NAMALWA (cell line): Measurements from ENCODE around the gene ZFAND5.

Experiments used
- DNase-seq: peaks from one replicate; pipeline ENCODE4 v3.0.0-alpha.2; 2015; ENCODE audit warnings: low spot score

The ZFAND5 gene

GRCh38 chr9:72362680-72363139, 2.3 kb downstream of the ZFAND5 start:
- peak; percentile 79 for DNase-seq

GRCh38 chr9:72362118-72362531, 2.9 kb downstream of the ZFAND5 start:
- no peak for DNase-seq

- no peak for DNase-seq
These were observed 3.8 kb downstream of the ZFAND5 start for GRCh38 chr9:72361217-72361616.

- no peak for DNase-seq
These were observed 4.7 kb downstream of the ZFAND5 start for GRCh38 chr9:72360324-72360723.

- no peak for DNase-seq
These were observed 8.9 kb downstream of the ZFAND5 start for GRCh38 chr9:72356041-72356582.

GRCh38 chr9:72355153-72355552, 9.9 kb downstream of the ZFAND5 start:
- no peak for DNase-seq

- no peak for DNase-seq
These were observed 10.3 kb downstream of the ZFAND5 start for GRCh38 chr9:72354704-72355103.

GRCh38 chr9:72353455-72354116, 11.4 kb downstream of the ZFAND5 start:
- DNase-seq = no peak

- DNase-seq = no peak
These were observed 12.1 kb downstream of the ZFAND5 start for GRCh38 chr9:72352911-72353388.

- DNase-seq = no peak
These were observed 13.2 kb downstream of the ZFAND5 start for GRCh38 chr9:72351538-72352453.

GRCh38 chr9:72349911-72350310, 15.1 kb downstream of the ZFAND5 start:
- no peak for DNase-seq

- DNase-seq = no peak
These were observed 15.8 kb downstream of the ZFAND5 start for GRCh38 chr9:72349240-72349639.

GRCh38 chr9:72346333-72346732, 18.7 kb downstream of the ZFAND5 start:
- no peak for DNase-seq

- no peak for DNase-seq
These were observed 26.4 kb downstream of the ZFAND5 start for GRCh38 chr9:72338631-72339030.

GRCh38 chr9:72337286-72337685, 27.7 kb downstream of the ZFAND5 start:
- DNase-seq = no peak

- no peak for DNase-seq
These were observed 30.2 kb downstream of the ZFAND5 start for GRCh38 chr9:72334658-72335337.

- no peak for DNase-seq
These were observed 31.3 kb downstream of the ZFAND5 start for GRCh38 chr9:72333709-72334108.

- no peak for DNase-seq
These were observed 31.8 kb downstream of the ZFAND5 start for GRCh38 chr9:72333197-72333596.

GRCh38 chr9:72332351-72332750, 32.7 kb downstream of the ZFAND5 start:
- no peak for DNase-seq

GRCh38 chr9:72327631-72328030, 37.4 kb downstream of the ZFAND5 start:
- DNase-seq = no peak

GRCh38 chr9:72326641-72327040, 38.4 kb downstream of the ZFAND5 start:
- no peak for DNase-seq

GRCh38 chr9:72324974-72325373, 40.0 kb downstream of the ZFAND5 start:
- DNase-seq = no peak
